Measurements from ENCODE around the gene RHOG.

DNA sequence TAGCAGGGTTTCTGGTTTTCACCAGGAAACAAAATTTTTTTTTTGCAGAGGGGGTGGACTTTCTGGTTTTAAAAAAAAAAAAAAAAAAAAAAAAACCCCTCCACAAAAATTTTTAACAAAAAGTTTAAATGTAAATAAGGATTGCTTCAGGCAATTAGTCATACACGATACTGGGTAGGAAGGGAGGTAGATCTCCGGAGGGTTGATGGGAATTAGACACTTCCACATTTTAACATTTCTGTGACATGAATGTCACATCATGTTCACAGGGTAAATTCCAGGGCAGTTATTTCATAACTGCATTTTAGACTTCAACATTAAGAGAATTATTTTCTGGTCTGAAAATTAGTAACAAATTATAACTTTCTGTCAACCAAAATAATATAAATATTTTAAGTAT lies 59.3 kb downstream of the RHOG start:
- TF ChIP-seq, protein P1, sequence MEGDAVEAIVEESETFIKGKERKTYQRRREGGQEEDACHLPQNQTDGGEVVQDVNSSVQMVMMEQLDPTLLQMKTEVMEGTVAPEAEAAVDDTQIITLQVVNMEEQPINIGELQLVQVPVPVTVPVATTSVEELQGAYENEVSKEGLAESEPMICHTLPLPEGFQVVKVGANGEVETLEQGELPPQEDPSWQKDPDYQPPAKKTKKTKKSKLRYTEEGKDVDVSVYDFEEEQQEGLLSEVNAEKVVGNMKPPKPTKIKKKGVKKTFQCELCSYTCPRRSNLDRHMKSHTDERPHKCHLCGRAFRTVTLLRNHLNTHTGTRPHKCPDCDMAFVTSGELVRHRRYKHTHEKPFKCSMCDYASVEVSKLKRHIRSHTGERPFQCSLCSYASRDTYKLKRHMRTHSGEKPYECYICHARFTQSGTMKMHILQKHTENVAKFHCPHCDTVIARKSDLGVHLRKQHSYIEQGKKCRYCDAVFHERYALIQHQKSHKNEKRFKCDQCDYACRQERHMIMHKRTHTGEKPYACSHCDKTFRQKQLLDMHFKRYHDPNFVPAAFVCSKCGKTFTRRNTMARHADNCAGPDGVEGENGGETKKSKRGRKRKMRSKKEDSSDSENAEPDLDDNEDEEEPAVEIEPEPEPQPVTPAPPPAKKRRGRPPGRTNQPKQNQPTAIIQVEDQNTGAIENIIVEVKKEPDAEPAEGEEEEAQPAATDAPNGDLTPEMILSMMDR (IDR thresholded peaks at IDR 0.05): no peak
- TF ChIP-seq POLR2A (IDR thresholded peaks at IDR 0.05): no peak
